MM.1S (cell line): ENCODE data around the gene IL23R.

Experiments
- DNase-seq: peaks from one replicate; pipeline ENCODE4 v3.0.0-alpha.2; 2015
- H2AFZ ChIP-seq: fragments of 300-600 bp; sonication (generic); 2 replicates; pipeline ENCODE4 v1.6.0; 2016; ENCODE audit warnings: antibody characterized with exemption, low read length
- H3F3A ChIP-seq: fragments of 300-600 bp; sonication (generic); 2 replicates; pipeline ENCODE4 v1.6.1; 2016; ENCODE audit warnings: mild to moderate bottlenecking, antibody characterized with exemption, low read length, moderate library complexity, mixed read lengths; ENCODE audit not compliant: insufficient read depth
- H3K27ac ChIP-seq: fragments of 300-600 bp; sonication (generic); 2 replicates; pipeline ENCODE4 v1.5.1; 2016; ENCODE audit warnings: mild to moderate bottlenecking, low read length
- H3K27me3 ChIP-seq: fragments of 300-600 bp; sonication (generic); replicated peaks from 2 replicates; pipeline ENCODE4 v1.6.0; 2016; ENCODE audit warnings: low read length; ENCODE audit not compliant: insufficient read depth
- H3K36me3 ChIP-seq: fragments of 300-600 bp; sonication (generic); replicated peaks from 2 replicates; pipeline ENCODE4 v1.6.1; 2016; ENCODE audit warnings: mild to moderate bottlenecking, low read length, mixed read lengths; ENCODE audit not compliant: insufficient read depth
- H3K4me1 ChIP-seq: fragments of 300-600 bp; sonication (generic); 2 replicates; pipeline ENCODE4 v1.6.1; 2016; ENCODE audit warnings: low read length, mixed read lengths
- H3K4me2 ChIP-seq: fragments of 300-600 bp; sonication (generic); 2 replicates; pipeline ENCODE4 v1.6.0; 2016; ENCODE audit warnings: low read depth, low read length
- H3K4me3 ChIP-seq: fragments of 300-600 bp; sonication (generic); 2 replicates; pipeline ENCODE4 v1.5.1; 2016; ENCODE audit warnings: low read length, mixed read lengths
- H3K79me2 ChIP-seq: fragments of 300-600 bp; sonication (generic); 2 replicates; pipeline ENCODE4 v1.6.1; 2016; ENCODE audit warnings: mixed run types, low read length, mixed read lengths
- H3K9ac ChIP-seq: fragments of 300-600 bp; sonication (generic); 2 replicates; pipeline ENCODE4 v1.6.1; 2016; ENCODE audit warnings: low read length, mixed read lengths
- H3K9me2 ChIP-seq: fragments of 300-600 bp; sonication (generic); replicated peaks from 2 replicates; pipeline ENCODE4 v1.6.1; 2016; ENCODE audit warnings: mild to moderate bottlenecking, low read length, mixed read lengths; ENCODE audit not compliant: insufficient read depth
- H3K9me3 ChIP-seq: fragments of 300-600 bp; sonication (generic); replicated peaks from 2 replicates; pipeline ENCODE4 v1.6.1; 2016; ENCODE audit warnings: mild to moderate bottlenecking, low read length, mixed read lengths; ENCODE audit not compliant: insufficient read depth
- H4K20me1 ChIP-seq: fragments of 300-600 bp; sonication (generic); 2 replicates; pipeline ENCODE4 v1.6.1; 2016; ENCODE audit warnings: mild to moderate bottlenecking, low read length, moderate library complexity, mixed read lengths; ENCODE audit not compliant: insufficient read depth
- EZH2 ChIP-seq: fragments of 300-600 bp; sonication (generic); optimal IDR thresholded peaks from 2 replicates; pipeline ENCODE3; 2017; ENCODE audit warnings: low read depth, mild to moderate bottlenecking, antibody characterized with exemption, low read length, mixed read lengths
- EZH2phosphoT487 ChIP-seq: fragments of 300-600 bp; sonication (generic); IDR thresholded peaks from 2 replicates; pipeline ENCODE4 v1.6.1; 2018; ENCODE audit warnings: antibody characterized with exemption, low read length
- TF ChIP-seq, protein P1 (sequence below): fragments of 300-600 bp; sonication (generic); IDR thresholded peaks from 2 replicates; pipeline ENCODE4 v1.5.1; 2016; ENCODE audit warnings: antibody characterized with exemption, low read length, mixed read lengths

Gene IL23R

DNA sequence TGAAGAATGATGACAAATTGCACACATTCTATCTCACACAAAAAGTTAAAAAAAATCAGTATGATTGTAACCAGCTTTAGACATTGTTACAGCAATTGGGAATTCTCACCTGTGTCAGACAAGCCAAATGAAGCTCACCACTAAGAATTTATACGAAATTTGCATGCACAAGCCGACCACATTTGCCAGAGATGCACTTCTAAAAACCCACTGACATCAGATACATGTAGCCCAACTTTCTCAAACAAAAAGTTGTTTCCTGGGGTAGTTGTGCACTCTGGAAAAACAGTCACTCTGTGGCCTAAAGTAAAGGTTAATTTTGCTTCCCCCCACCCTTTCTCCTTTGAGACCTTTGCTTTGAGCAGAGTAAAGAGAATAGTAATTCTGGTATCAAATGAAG lies 73.5 kb downstream of the IL23R start:
- Histone ChIP-seq H3K4me3 (no peak overlapping the region), H2AFZ (no peak overlapping the region)
- no peak for DNase-seq

DNA sequence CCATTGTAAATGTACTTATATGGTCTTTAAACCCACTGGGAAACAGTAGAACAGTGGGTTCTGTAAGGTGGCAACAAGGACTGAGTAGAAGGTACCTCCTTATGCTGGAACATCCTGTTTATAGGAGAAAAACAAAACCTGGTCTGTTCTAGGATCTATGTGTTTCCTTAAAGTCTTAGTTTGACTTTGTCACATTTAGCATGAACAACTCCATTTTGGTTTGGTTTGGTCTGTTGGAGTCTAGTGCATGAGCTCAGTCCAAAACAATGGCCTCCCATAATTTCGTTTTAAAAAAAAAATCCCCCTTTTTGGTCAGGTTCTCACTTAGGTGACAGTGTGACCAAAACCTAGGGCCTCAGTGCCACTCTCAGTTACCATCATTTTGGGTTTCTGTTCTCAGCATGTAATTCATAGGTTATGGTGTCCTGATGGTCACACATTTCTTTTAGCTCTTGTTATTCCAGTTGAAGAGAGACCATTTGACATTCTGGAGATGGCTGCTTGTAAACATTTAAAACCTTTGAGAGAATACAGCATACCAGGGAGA lies 75.0 kb downstream of the IL23R start:
- Histone ChIP-seq H2AFZ (no peak overlapping the region), H4K20me1 (no peaks in the 10 kb centered on the region), H3K36me3 (no peaks in the 10 kb centered on the region), H3K9me3 (no peaks in the 10 kb centered on the region), H3K4me2 (no peak overlapping the region), H3K4me3 (no peak overlapping the region), H3K27ac (no peak overlapping the region), H3K27me3 (no peaks in the 10 kb centered on the region), H3K79me2 (no peaks in the 10 kb centered on the region), H3K9me2 (no peaks in the 10 kb centered on the region), H3F3A (no peaks in the 10 kb centered on the region), H3K9ac (no peak overlapping the region), H3K4me1 (no peaks in the 10 kb centered on the region)
- DNase-seq, result no peak
- no peak for TF ChIP-seq EZH2
- TF ChIP-seq EZH2phosphoT487, result no peak
- TF ChIP-seq, protein P1, sequence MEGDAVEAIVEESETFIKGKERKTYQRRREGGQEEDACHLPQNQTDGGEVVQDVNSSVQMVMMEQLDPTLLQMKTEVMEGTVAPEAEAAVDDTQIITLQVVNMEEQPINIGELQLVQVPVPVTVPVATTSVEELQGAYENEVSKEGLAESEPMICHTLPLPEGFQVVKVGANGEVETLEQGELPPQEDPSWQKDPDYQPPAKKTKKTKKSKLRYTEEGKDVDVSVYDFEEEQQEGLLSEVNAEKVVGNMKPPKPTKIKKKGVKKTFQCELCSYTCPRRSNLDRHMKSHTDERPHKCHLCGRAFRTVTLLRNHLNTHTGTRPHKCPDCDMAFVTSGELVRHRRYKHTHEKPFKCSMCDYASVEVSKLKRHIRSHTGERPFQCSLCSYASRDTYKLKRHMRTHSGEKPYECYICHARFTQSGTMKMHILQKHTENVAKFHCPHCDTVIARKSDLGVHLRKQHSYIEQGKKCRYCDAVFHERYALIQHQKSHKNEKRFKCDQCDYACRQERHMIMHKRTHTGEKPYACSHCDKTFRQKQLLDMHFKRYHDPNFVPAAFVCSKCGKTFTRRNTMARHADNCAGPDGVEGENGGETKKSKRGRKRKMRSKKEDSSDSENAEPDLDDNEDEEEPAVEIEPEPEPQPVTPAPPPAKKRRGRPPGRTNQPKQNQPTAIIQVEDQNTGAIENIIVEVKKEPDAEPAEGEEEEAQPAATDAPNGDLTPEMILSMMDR, result no peak

More for the DNA sequence above, 73.5 kb downstream of the IL23R start:
- no peak overlapping the region for H3K27ac ChIP-seq
- no peaks in the 10 kb centered on the region for H3F3A ChIP-seq
- H3K9ac ChIP-seq, result no peak overlapping the region
- H3K27me3 ChIP-seq, result no peaks in the 10 kb centered on the region
- no peaks in the 10 kb centered on the region for H3K9me3 ChIP-seq
- no peaks in the 10 kb centered on the region for H3K9me2 ChIP-seq
- H3K79me2 ChIP-seq, result no peaks in the 10 kb centered on the region
- H3K36me3 ChIP-seq, result no peaks in the 10 kb centered on the region
- H3K4me2 ChIP-seq, result no peak overlapping the region
- H3K4me1 ChIP-seq, result no peaks in the 10 kb centered on the region
- H4K20me1 ChIP-seq, result no peaks in the 10 kb centered on the region
- TF ChIP-seq EZH2phosphoT487 (no peak), EZH2 (no peak)
- TF ChIP-seq, protein P1, result no peak

DNA sequence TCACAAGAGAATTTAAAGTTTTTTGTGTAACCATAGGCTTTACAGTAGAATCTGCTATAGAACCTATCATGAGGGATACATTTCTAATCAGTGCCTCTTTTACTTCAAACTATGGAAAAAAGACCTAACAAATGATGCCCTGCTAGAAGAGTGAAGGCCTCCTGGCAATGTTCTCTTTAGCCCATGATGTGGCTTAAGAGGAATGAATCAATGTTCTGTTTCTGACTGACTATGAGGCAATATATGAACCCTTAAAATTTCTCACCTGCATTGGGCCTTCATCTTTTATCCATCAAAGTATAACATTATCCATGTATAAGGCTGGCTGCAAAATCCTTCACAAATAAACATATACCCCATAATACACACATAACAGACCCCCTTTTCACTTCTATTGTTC lies 75.8 kb downstream of the IL23R start:
- no peak for DNase-seq
- H2AFZ ChIP-seq, result no peak overlapping the region

More for the DNA sequence above, 75.8 kb downstream of the IL23R start:
- Histone ChIP-seq H3K4me3 (no peak overlapping the region), H3K36me3 (no peaks in the 10 kb centered on the region), H3K4me2 (no peak overlapping the region), H3K4me1 (no peaks in the 10 kb centered on the region), H3F3A (no peaks in the 10 kb centered on the region), H3K9me3 (no peaks in the 10 kb centered on the region), H4K20me1 (no peaks in the 10 kb centered on the region), H3K9ac (no peak overlapping the region), H3K27ac (no peak overlapping the region), H3K79me2 (no peaks in the 10 kb centered on the region), H3K9me2 (no peaks in the 10 kb centered on the region), H3K27me3 (no peaks in the 10 kb centered on the region)
- TF ChIP-seq EZH2 (no peak), EZH2phosphoT487 (no peak)
- TF ChIP-seq, protein P1, result no peak
